SK-N-SH (cell line): ENCODE measurements around the gene TRIM46. TPM values are rescaled to one million over a fixed set of nuclear protein-coding genes. Genes with fewer than 3 reads are reported as not detected.
"Not testable (repeated sequence)": the region's sequence is repeated elsewhere in the genome, so short reads cannot be mapped to it uniquely, and the experiment has no call there.

Source experiments
- CTCF ChIA-PET: fragments of 300-600, 350-600 bp; formaldehyde crosslinking; extraction: SDS; loops from one replicate; lab custom pipeline; 2021; lab: Yijun Ruan, JAX
- POLR2A ChIA-PET: fragments of 350-600 bp; sonication (Branson Sonifier 250); formaldehyde crosslinking; extraction: SDS; loops from one replicate; lab custom pipeline; 2020; ENCODE audit warnings: antibody characterized with exemption, inconsistent platforms; lab: Yijun Ruan, JAX
- DNase-seq: peaks from one replicate; pipeline ENCODE4 v3.0.0; 2012
- H2AFZ ChIP-seq: fragments of 200-600 bp; sonication (generic); 2 replicates; pipeline ENCODE4 v1.8.1; 2016; ENCODE audit warnings: antibody characterized with exemption, mild to moderate bottlenecking, low read depth
- H3F3A ChIP-seq: fragments of 200-600 bp; sonication (generic); replicated peaks from 2 replicates; pipeline ENCODE3; 2016; ENCODE audit warnings: antibody characterized with exemption, mild to moderate bottlenecking; ENCODE audit not compliant: insufficient read depth
- H3K27ac ChIP-seq, 2 experiments: fragments of 200-500 bp in 1 of 2; fragments of 200-600 bp in 1 of 2; sonication (Bioruptor generic) in 1 of 2; sonication (generic), shearing (Covaris generic) in 1 of 2; 2 replicates each; pipeline versions ENCODE4 v1.5.1 to v1.6.1; 2014 to 2016; ENCODE audit warnings: low read depth in 2 of 2, inconsistent platforms in 1 of 2, low read length in 1 of 2, mild to moderate bottlenecking in 1 of 2, mixed read lengths in 1 of 2
- H3K27me3 ChIP-seq: fragments of 200-600 bp; sonication (generic), shearing (Covaris generic); 2 replicates; pipeline ENCODE4 v1.6.1; 2016; ENCODE audit warnings: mixed run types; ENCODE audit not compliant: insufficient read depth
- H3K36me3 ChIP-seq, 2 experiments: fragments of 200-500 bp in 1 of 2; fragments of 200-600 bp in 1 of 2; sonication (Bioruptor generic) in 1 of 2; sonication (generic) in 1 of 2; replicated peaks in 1 of 2; 2 replicates each; pipeline versions ENCODE3 to v1.5.1; 2014 to 2016; ENCODE audit warnings: low read length in 1 of 2, mild to moderate bottlenecking in 1 of 2; ENCODE audit not compliant: insufficient read depth in 2 of 2, control insufficient read depth in 1 of 2
- H3K4me1 ChIP-seq, 2 experiments: fragments of 200-500 bp in 1 of 2; fragments of 200-600 bp in 1 of 2; sonication (Bioruptor generic) in 1 of 2; sonication (generic), shearing (Covaris generic) in 1 of 2; 2 replicates each; pipeline versions ENCODE4 v1.5.1 to v1.6.1; 2014 to 2016; ENCODE audit warnings: low read depth in 1 of 2, low read length in 1 of 2, mixed run types in 1 of 2; ENCODE audit not compliant: insufficient read depth in 2 of 2, control insufficient read depth in 1 of 2
- H3K4me2 ChIP-seq: fragments of 200-600 bp; sonication (generic), shearing (Covaris generic); 2 replicates; pipeline ENCODE4 v1.6.1; 2017; ENCODE audit warnings: mixed run types
- H3K4me3 ChIP-seq, 2 experiments: fragments of 200-500 bp in 1 of 2; fragments of 200-600 bp in 1 of 2; sonication (Bioruptor generic) in 1 of 2; sonication (generic), shearing (Covaris generic) in 1 of 2; 2 replicates each; pipeline versions ENCODE4 v1.5.1 to v1.8.1; 2014 to 2016; ENCODE audit warnings: low read depth in 2 of 2, inconsistent platforms in 1 of 2, low read length in 1 of 2, mild to moderate bottlenecking in 1 of 2, mixed read lengths in 1 of 2, moderate library complexity in 1 of 2
- H3K79me2 ChIP-seq: fragments of 200-600 bp; sonication (generic); 2 replicates; pipeline ENCODE4 v1.8.1; 2017; ENCODE audit warnings: mild to moderate bottlenecking; ENCODE audit not compliant: insufficient read depth
- H3K9ac ChIP-seq: fragments of 200-600 bp; sonication (generic); 2 replicates; pipeline ENCODE4 v1.6.1; 2017; ENCODE audit warnings: mixed run types
- H3K9me2 ChIP-seq: fragments of 200-600 bp; sonication (generic); 2 replicates; pipeline ENCODE4 v1.6.1; 2017; ENCODE audit warnings: mixed run types
- H3K9me3 ChIP-seq: fragments of 200-600 bp; sonication (generic); 2 replicates; pipeline ENCODE4 v1.6.1; 2017; ENCODE audit warnings: mixed run types, mild to moderate bottlenecking, moderate library complexity
- H4K20me1 ChIP-seq: fragments of 200-600 bp; sonication (generic); 2 replicates; pipeline ENCODE4 v1.6.1; 2017; ENCODE audit warnings: mild to moderate bottlenecking, mixed run types; ENCODE audit not compliant: insufficient read depth
- FOXJ3 ChIP-seq: sonication (generic); formaldehyde crosslinking; IDR thresholded peaks from 2 replicates; pipeline ENCODE4 v1.5.1; 2020; ENCODE audit warnings: mild to moderate bottlenecking, missing genetic modification reagents
- GABPA ChIP-seq: IDR thresholded peaks from 2 replicates; pipeline ENCODE4 v1.4.0; 2012; ENCODE audit warnings: low read depth, mild to moderate bottlenecking
- JUND ChIP-seq: IDR thresholded peaks from 2 replicates; pipeline ENCODE4 v1.4.0; 2012
- POLR2AphosphoS5 ChIP-seq: IDR thresholded peaks from 2 replicates; pipeline ENCODE4 v1.6.1; 2012; ENCODE audit warnings: low read depth, low read length
- YY1 ChIP-seq: IDR thresholded peaks from 2 replicates; pipeline ENCODE4 v1.4.0; 2012; ENCODE audit warnings: low read depth, mild to moderate bottlenecking
- WGBS: methylation state at CpG from one replicate; pipeline ENCODE4 v1.1.6; 2017; ENCODE audit warnings: low lambda C conversion rate; 5-methylcytosine and 5-hydroxymethylcytosine counted together
- polyA plus RNA-seq, 3 experiments: library from polyadenylated mRNA; depleted of rRNA; stranded (reverse); fragments of >200 nt; gene quantifications; 2 replicates each; pipeline ENCODE4 v1.2.3, GENCODE V29; 2012
- TF ChIP-seq, protein P1 (sequence below): IDR thresholded peaks from 2 replicates; pipeline ENCODE4 v1.4.0; 2012; ENCODE audit warnings: low read depth, borderline replicate concordance

TRIM46 gene
- polyA plus RNA-seq, 1 of the 3 experiments (the other 2 are of a cell fraction): 12.7 TPM

GRCh38 chr1:155210314-155211104, 36.9 kb downstream of the TRIM46 start:
- ChIA-PET POLR2A (no interaction called here), CTCF (interaction anchor here (1.6 to 5.1 kb wide), 2 partner anchors 8 to 16 kb away, joined by 5 to 48 read pairs; no protein-coding TSS in a partner anchor)
- Histone ChIP-seq H3K4me2 (peak overlapping the region; percentile 99), H3K9ac (no peak overlapping the region), H3K79me2 (peaks cover 25% of the 10 kb centered on the region), H3K4me3 (no peak overlapping the region), H3K9me3 (no peaks in the 10 kb centered on the region), H3K4me1 (peaks cover 0 to 29% of the 10 kb centered on the region in 2 experiments; a peak in 3 of 4 replicates), H3K27me3 (no peaks in the 10 kb centered on the region), H4K20me1 (no peaks in the 10 kb centered on the region), H2AFZ (no peak overlapping the region), H3K9me2 (no peaks in the 10 kb centered on the region), H3K36me3 (peaks cover 8 to 18% of the 10 kb centered on the region in 2 experiments), H3K27ac (no peak overlapping the region), H3F3A (peaks cover 23% of the 10 kb centered on the region)
- no peak for DNase-seq
- TF ChIP-seq YY1: no peak
- no peak for TF ChIP-seq FOXJ3 (CRISPR knock-in tag)
- no peak for TF ChIP-seq JUND
- TF ChIP-seq, protein P1, sequence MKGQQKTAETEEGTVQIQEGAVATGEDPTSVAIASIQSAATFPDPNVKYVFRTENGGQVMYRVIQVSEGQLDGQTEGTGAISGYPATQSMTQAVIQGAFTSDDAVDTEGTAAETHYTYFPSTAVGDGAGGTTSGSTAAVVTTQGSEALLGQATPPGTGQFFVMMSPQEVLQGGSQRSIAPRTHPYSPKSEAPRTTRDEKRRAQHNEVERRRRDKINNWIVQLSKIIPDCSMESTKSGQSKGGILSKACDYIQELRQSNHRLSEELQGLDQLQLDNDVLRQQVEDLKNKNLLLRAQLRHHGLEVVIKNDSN: no peak
- no peak for TF ChIP-seq POLR2AphosphoS5
- no peak for TF ChIP-seq GABPA
- WGBS: 55% methylated on average over 4 of the region's 4 CpGs

DNA sequence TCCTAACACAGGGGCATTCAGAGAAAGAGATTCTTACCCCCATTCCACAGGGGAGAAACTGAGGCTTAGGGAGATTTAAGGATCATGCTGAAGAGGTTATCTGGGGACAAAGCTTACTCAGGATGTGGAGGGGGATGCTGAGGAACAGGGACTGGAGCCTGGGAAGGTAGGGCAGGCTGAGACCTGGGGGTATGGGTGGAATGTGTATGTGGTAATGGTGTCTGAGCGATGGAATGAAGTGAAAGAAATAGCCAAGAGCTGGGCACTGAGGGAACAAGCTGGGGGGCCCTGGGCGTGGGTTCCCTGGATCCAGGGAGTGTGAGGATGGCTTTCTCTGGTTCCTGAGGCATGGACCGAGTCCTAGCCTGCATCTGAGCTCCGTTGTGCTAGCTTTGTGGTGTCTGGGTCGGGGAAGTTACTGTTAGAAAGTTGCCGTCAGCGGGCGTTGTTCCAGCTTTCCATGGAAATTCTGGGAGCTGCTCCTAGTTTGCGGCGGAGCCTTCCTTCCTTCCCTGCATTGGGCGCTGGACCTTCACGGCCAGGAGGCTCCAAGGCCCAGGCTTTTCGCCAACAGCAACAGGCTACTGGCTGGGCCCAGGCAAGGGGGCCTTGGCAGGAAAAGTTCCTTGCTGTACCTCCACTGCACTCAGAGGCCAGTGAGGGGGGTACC, 37.9 kb downstream of the TRIM46 start:
- H3K9ac ChIP-seq, H3K9me3 ChIP-seq, H3K27ac ChIP-seq, H3K9me2 ChIP-seq, POLR2A ChIA-PET, H3K4me3 ChIP-seq, H3K27me3 ChIP-seq, H3K4me2 ChIP-seq, H2AFZ ChIP-seq, DNase-seq, H4K20me1 ChIP-seq: not testable (repeated sequence)
- H3K79me2 ChIP-seq: peaks cover 15% of the 10 kb centered on the region
- CTCF ChIA-PET: interaction anchor here (5.1 kb wide), 1 partner anchor 15 kb away, joined by 48 read pairs; no protein-coding TSS in a partner anchor
- H3K36me3 ChIP-seq: peaks cover 3 to 18% of the 10 kb centered on the region in 2 experiments
- WGBS: 94% methylated on average over 2 of the region's 13 CpGs
- peaks cover 22% of the 10 kb centered on the region for H3F3A ChIP-seq
- peaks cover 0 to 24% of the 10 kb centered on the region in 2 experiments; a peak in 3 of 4 replicates for H3K4me1 ChIP-seq

DNA sequence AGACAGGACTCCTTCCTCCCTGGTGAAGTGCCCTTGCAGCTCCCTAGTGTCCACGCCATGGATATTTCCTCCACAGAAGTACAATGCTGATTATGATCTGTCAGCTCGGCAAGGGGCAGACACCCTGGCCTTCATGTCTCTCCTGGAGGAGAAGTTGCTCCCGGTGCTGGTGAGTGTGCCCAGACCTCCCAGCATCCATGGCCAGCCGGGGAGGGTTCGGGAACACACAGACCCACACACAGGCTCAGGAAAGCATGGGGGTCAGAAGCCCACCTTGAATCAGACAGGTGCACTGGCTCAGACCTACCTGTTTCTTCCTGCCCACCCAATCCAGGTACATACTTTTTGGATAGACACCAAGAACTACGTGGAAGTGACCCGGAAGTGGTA, 38.4 kb downstream of the TRIM46 start:
- H4K20me1 ChIP-seq, H3K4me3 ChIP-seq, H3K9ac ChIP-seq, H3K9me2 ChIP-seq, H3K27ac ChIP-seq, H3K4me2 ChIP-seq, POLR2A ChIA-PET, CTCF ChIA-PET, H2AFZ ChIP-seq, H3K9me3 ChIP-seq, H3K27me3 ChIP-seq, DNase-seq: not testable (repeated sequence)
- Histone ChIP-seq H3K36me3 (peaks cover 3 to 18% of the 10 kb centered on the region in 2 experiments), H3K4me1 (peaks cover 0 to 20% of the 10 kb centered on the region in 2 experiments; a peak in 3 of 4 replicates), H3F3A (peaks cover 16% of the 10 kb centered on the region), H3K79me2 (peaks cover 14% of the 10 kb centered on the region)
- WGBS: 88% methylated on average over 2 of the region's 7 CpGs

GRCh38 chr1:155214702-155215101, 41.1 kb downstream of the TRIM46 start:
- Histone ChIP-seq H3K4me1 (peaks cover 0 to 20% of the 10 kb centered on the region in 2 experiments; a peak in 3 of 4 replicates), H3K36me3 (peaks cover 3 to 21% of the 10 kb centered on the region in 2 experiments)
- H3K27ac ChIP-seq, H3K9me3 ChIP-seq, H3K9me2 ChIP-seq, H3K27me3 ChIP-seq, H4K20me1 ChIP-seq, H3F3A ChIP-seq, DNase-seq, H3K4me3 ChIP-seq, H2AFZ ChIP-seq, POLR2A ChIA-PET, H3K9ac ChIP-seq, H3K79me2 ChIP-seq, H3K4me2 ChIP-seq: not testable (repeated sequence)
- CTCF ChIA-PET: interaction anchor here (2.4 kb wide), 1 partner anchor 8 kb away, joined by 8 read pairs; no protein-coding TSS in a partner anchor
- WGBS: 78% methylated on average over 4 of the region's 10 CpGs
